Dendritic cell treated with granulocyte-macrophage colony-stimulating factor and Interleukin-4, amounts not matched to agents 40 ng/mL and 50 ng/mL, for 4 days (primary cell): ENCODE measurements around the gene FBLN7.

ENCODE experiments used
- H3K27ac Mint-ChIP-seq: one replicate; pipeline ENCODE4 v1.8.0; 2022; ENCODE audit warnings: mild to moderate bottlenecking, mixed read lengths
- H3K27me3 Mint-ChIP-seq: one replicate; pipeline ENCODE4 v1.8.0; 2022; ENCODE audit warnings: mild to moderate bottlenecking, mixed read lengths
- H3K36me3 Mint-ChIP-seq: one replicate; pipeline ENCODE4 v1.8.0; 2022; ENCODE audit warnings: low read depth, mixed read lengths
- H3K4me1 Mint-ChIP-seq: one replicate; pipeline ENCODE4 v1.8.0; 2022; ENCODE audit warnings: low read depth, mixed read lengths
- H3K4me3 Mint-ChIP-seq: one replicate; pipeline ENCODE4 v1.8.0; 2022; ENCODE audit warnings: mild to moderate bottlenecking, moderate library complexity, mixed read lengths
- H3K9me3 Mint-ChIP-seq: one replicate; pipeline ENCODE4 v1.8.0; 2022; ENCODE audit warnings: mixed read lengths
- intact Hi-C: fragments of 100-400 bp; cut with micrococcal nuclease; formaldehyde crosslinking; loops from one replicate; pipeline ENCODE4 v1.15.0; 2022

FBLN7 gene

GRCh38 chr2:112148477-112148876, 10.3 kb downstream of the FBLN7 start:
- Mint-ChIP-seq H3K27me3 (peaks cover 10% of the 10 kb centered on the region), H3K27ac (no peak overlapping the region), H3K4me3 (no peak overlapping the region), H3K4me1 (no peaks in the 10 kb centered on the region), H3K9me3 (no peaks in the 10 kb centered on the region), H3K36me3 (no peaks in the 10 kb centered on the region)
- intact Hi-C loops = no loop called here

- Mint-ChIP-seq H3K36me3 (no peaks in the 10 kb centered on the region), H3K4me3 (no peak overlapping the region), H3K4me1 (no peaks in the 10 kb centered on the region), H3K27me3 (peaks cover 9% of the 10 kb centered on the region), H3K27ac (no peak overlapping the region), H3K9me3 (no peaks in the 10 kb centered on the region)
- intact Hi-C loops = no loop called here
These were observed 11.0 kb downstream of the FBLN7 start for GRCh38 chr2:112149194-112149593.

- H3K36me3 Mint-ChIP-seq = no peaks in the 10 kb centered on the region
- no peaks in the 10 kb centered on the region for H3K9me3 Mint-ChIP-seq
- intact Hi-C loops = no loop called here
- no peak overlapping the region for H3K27ac Mint-ChIP-seq
- H3K27me3 Mint-ChIP-seq = peaks cover 9% of the 10 kb centered on the region
- H3K4me1 Mint-ChIP-seq = peaks cover under 1% of the 10 kb centered on the region
- H3K4me3 Mint-ChIP-seq = no peak overlapping the region
These were observed 11.8 kb downstream of the FBLN7 start for GRCh38 chr2:112149866-112150435.

- intact Hi-C loops = no loop called here
- peaks cover 5% of the 10 kb centered on the region for H3K4me1 Mint-ChIP-seq
- H3K4me3 Mint-ChIP-seq = no peak overlapping the region
- peaks cover 9% of the 10 kb centered on the region for H3K27me3 Mint-ChIP-seq
- H3K9me3 Mint-ChIP-seq = no peaks in the 10 kb centered on the region
- H3K27ac Mint-ChIP-seq = no peak overlapping the region
- no peaks in the 10 kb centered on the region for H3K36me3 Mint-ChIP-seq
These were observed 12.3 kb downstream of the FBLN7 start for GRCh38 chr2:112150447-112150846.

- H3K9me3 Mint-ChIP-seq = no peaks in the 10 kb centered on the region
- peaks cover 9% of the 10 kb centered on the region for H3K27me3 Mint-ChIP-seq
- H3K4me1 Mint-ChIP-seq = peaks cover 9% of the 10 kb centered on the region
- intact Hi-C loops = no loop called here
- H3K4me3 Mint-ChIP-seq = no peak overlapping the region
- H3K27ac Mint-ChIP-seq = no peak overlapping the region
- H3K36me3 Mint-ChIP-seq = no peaks in the 10 kb centered on the region
These were observed 12.7 kb downstream of the FBLN7 start for GRCh38 chr2:112150851-112151250.

- Mint-ChIP-seq H3K36me3 (no peaks in the 10 kb centered on the region), H3K27me3 (peaks cover 9% of the 10 kb centered on the region), H3K4me3 (no peak overlapping the region), H3K27ac (no peak overlapping the region), H3K9me3 (no peaks in the 10 kb centered on the region), H3K4me1 (peaks cover 13% of the 10 kb centered on the region)
- intact Hi-C loops = no loop called here
These were observed 13.1 kb downstream of the FBLN7 start for GRCh38 chr2:112151271-112151670.

- Mint-ChIP-seq H3K4me1 (peaks cover 19% of the 10 kb centered on the region), H3K27ac (no peak overlapping the region), H3K27me3 (peaks cover 9% of the 10 kb centered on the region), H3K36me3 (no peaks in the 10 kb centered on the region), H3K4me3 (no peak overlapping the region), H3K9me3 (no peaks in the 10 kb centered on the region)
- intact Hi-C loops = no loop called here
These were observed 13.7 kb downstream of the FBLN7 start for GRCh38 chr2:112151701-112152440.

- H3K4me3 Mint-ChIP-seq = no peak overlapping the region
- peaks cover 23% of the 10 kb centered on the region for H3K4me1 Mint-ChIP-seq
- peaks cover 4% of the 10 kb centered on the region for H3K27me3 Mint-ChIP-seq
- no peak overlapping the region for H3K27ac Mint-ChIP-seq
- no peaks in the 10 kb centered on the region for H3K9me3 Mint-ChIP-seq
- intact Hi-C loops = no loop called here
- no peaks in the 10 kb centered on the region for H3K36me3 Mint-ChIP-seq
These were observed 14.4 kb downstream of the FBLN7 start for GRCh38 chr2:112152476-112153178.

GRCh38 chr2:112153179-112153490, 14.9 kb downstream of the FBLN7 start:
- intact Hi-C loops = no loop called here
- Mint-ChIP-seq H3K9me3 (no peaks in the 10 kb centered on the region), H3K27ac (no peak overlapping the region), H3K4me3 (no peak overlapping the region), H3K27me3 (peaks cover under 1% of the 10 kb centered on the region), H3K4me1 (peaks cover 27% of the 10 kb centered on the region), H3K36me3 (no peaks in the 10 kb centered on the region)

GRCh38 chr2:112153501-112153900, 15.3 kb downstream of the FBLN7 start:
- Mint-ChIP-seq H3K27ac (no peak overlapping the region), H3K4me3 (no peak overlapping the region), H3K4me1 (peaks cover 27% of the 10 kb centered on the region)

GRCh38 chr2:112154246-112155117, 16.3 kb downstream of the FBLN7 start:
- intact Hi-C loops = no loop called here

More at GRCh38 chr2:112153501-112153900, 15.3 kb downstream of the FBLN7 start:
- Mint-ChIP-seq H3K27me3 (no peaks in the 10 kb centered on the region), H3K9me3 (no peaks in the 10 kb centered on the region), H3K36me3 (no peaks in the 10 kb centered on the region)
- intact Hi-C loops = no loop called here

GRCh38 chr2:112155331-112156151, 17.4 kb downstream of the FBLN7 start:
- Mint-ChIP-seq H3K9me3 (no peaks in the 10 kb centered on the region), H3K36me3 (no peaks in the 10 kb centered on the region), H3K4me3 (peak overlapping the region; percentile 48), H3K4me1 (peaks cover 27% of the 10 kb centered on the region), H3K27ac (peak overlapping the region; percentile 18), H3K27me3 (no peaks in the 10 kb centered on the region)
- intact Hi-C loops = no loop called here

More at GRCh38 chr2:112154246-112155117, 16.3 kb downstream of the FBLN7 start:
- H3K4me1 Mint-ChIP-seq = peaks cover 27% of the 10 kb centered on the region
- no peak overlapping the region for H3K27ac Mint-ChIP-seq
- H3K27me3 Mint-ChIP-seq = no peaks in the 10 kb centered on the region
- no peaks in the 10 kb centered on the region for H3K36me3 Mint-ChIP-seq
- H3K9me3 Mint-ChIP-seq = no peaks in the 10 kb centered on the region
- no peak overlapping the region for H3K4me3 Mint-ChIP-seq
